HG03108 (cell line): ENCODE results near the gene TPRN.
"Not testable (repeated sequence)": the region's sequence is repeated elsewhere in the genome, so short reads cannot be mapped to it uniquely, and the experiment has no call there.

Source experiments
- ATAC-seq: cut with Tn5 transposase; IDR thresholded peaks from one replicate; pipeline ENCODE4 v1.9.1; 2021; ENCODE audit warnings: moderate library complexity; ENCODE audit not compliant: unreplicated experiment

Gene TPRN, protein sequence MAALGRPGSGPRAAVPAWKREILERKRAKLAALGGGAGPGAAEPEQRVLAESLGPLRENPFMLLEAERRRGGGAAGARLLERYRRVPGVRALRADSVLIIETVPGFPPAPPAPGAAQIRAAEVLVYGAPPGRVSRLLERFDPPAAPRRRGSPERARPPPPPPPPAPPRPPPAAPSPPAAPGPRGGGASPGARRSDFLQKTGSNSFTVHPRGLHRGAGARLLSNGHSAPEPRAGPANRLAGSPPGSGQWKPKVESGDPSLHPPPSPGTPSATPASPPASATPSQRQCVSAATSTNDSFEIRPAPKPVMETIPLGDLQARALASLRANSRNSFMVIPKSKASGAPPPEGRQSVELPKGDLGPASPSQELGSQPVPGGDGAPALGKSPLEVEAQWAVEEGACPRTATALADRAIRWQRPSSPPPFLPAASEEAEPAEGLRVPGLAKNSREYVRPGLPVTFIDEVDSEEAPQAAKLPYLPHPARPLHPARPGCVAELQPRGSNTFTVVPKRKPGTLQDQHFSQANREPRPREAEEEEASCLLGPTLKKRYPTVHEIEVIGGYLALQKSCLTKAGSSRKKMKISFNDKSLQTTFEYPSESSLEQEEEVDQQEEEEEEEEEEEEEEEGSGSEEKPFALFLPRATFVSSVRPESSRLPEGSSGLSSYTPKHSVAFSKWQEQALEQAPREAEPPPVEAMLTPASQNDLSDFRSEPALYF

DNA sequence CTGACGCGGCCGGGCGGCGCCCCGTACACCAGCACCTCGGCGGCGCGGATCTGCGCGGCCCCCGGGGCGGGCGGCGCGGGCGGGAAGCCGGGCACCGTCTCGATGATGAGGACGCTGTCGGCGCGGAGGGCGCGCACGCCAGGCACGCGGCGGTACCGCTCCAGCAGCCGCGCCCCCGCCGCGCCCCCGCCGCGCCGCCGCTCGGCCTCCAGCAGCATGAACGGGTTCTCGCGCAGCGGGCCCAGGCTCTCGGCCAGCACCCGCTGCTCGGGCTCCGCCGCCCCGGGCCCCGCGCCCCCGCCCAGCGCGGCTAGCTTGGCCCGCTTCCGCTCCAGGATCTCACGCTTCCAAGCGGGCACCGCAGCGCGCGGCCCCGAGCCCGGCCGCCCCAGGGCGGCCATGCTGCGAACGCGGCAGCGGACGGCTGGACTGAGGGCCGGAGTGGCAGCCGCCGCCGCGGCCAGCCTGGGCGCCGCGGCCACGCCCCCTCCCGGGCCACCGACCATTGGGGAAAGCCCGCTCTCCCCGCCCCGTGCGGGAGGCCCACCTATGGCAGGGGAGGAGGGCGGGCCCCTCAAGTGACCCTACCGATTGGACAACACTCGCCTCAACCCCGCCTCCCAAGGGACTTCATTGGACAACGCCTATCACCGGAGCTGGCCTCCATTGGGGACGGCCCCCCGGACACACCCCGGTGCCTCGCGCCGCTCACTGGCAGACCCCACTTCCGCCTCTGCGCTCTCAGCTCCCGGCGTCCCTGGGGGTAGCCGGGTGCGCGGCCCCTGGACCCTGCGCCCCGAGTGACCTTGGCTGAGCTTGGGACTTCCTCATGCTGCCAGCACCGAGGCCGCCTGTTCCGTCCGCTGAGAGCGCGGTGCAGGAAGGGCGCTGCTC, at the start of gene TPRN:
Gene TPRN, minus strand, starts transcription at position 431 of the 894 bp plus-strand sequence. Its CDS starts 30 bp downstream, at position 401.
- peak; percentile 83 for ATAC-seq

DNA sequence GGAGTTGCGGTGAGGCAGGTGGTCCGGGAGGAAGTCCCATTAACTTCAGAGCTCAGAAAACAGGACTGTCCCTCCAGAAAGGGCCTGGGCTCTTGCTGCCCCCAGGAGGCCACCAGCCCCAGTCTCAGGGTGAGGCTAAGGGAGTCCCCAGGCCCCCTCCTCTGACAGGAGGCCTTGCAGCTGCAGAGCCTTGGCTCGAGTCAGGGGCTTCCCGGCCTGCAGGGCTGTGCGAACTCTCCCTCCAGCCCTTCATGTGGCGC, 47.3 kb upstream of the TPRN start:
- no peak for ATAC-seq

DNA sequence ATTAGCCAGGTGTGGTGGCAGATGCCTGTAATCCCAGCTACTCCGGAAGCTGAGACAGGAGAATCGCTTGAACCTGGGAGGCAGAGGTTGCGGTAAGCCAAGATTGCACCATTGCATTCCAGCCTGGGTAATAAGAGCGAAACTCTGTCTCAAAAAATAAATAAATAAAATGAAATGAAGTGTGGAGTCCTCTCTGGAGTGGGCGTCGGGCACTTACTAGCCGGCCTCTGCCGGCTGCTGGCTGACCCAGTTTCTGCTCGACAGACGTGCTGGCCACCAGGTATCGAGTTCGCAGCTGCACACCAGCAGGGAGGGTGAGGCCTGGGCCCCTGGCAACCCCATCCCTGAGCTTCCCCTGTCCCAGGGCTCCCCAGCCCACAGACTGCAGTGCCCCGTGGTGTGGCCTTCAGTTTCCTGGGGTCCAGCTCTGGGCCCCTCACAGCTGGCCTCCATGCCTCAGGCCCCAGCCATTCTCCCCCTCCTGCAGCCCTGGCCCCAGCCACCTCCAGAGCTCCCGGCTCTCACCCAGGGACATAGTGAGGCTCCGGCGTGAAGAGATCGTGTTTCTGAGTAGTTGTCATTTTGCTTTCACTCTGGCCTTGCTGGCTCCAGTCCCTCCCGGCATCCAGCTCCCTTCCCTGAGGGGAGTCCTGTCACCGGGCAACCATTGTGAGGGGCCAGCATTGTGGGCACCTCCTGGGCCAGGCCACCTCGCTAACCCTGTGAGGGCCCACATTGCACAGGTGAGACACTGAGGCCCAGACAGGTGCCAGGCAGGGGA, 46.8 kb upstream of the TPRN start:
- ATAC-seq, result no peak

DNA sequence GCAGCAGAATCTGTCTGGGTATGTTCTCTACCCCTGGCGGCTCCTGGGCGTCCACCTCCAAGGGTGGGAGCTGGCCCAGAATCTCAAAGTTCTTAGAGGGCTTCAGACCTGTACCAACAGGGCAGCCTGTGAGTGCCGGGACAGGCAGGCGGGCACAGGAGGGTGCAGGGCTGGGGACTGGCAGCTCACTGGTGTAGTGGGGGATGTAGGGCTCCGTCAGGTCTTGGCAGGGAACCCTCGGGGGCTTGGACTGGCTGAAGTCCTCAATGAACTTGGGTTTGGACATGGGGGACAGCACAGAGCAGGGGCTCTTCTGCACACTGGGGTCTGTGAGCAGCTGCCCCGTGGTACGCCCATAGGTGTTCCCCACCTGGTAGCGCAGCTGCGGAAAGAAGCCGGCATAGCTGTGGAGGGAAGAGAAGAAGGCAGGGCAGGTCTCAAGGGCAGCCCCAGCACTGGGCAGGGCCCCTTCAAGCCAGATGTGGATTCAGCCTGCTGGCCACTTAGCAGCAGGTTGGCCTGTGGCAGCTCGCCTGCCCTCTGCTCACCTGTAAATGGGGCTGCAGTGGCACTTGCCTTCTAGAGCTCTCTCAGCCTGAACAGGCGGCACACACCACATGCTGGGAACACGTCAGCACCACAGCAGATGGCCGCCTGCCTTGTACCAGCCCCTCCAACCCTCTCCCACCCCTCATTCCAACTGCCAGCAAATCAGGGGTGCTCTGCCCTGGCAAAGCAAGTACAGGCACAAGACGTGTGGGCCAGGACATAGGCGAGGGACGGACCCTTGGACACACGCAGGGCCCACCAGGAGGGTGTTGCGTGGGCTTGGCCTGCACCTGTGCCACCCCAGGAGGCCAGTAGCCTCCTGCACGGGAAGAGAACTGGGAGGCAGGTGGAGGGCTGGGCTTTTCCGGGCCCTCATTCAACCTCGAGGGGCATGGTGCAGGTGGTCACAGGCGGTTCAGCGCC, 45.2 kb upstream of the TPRN start:
- ATAC-seq, result no peak

DNA sequence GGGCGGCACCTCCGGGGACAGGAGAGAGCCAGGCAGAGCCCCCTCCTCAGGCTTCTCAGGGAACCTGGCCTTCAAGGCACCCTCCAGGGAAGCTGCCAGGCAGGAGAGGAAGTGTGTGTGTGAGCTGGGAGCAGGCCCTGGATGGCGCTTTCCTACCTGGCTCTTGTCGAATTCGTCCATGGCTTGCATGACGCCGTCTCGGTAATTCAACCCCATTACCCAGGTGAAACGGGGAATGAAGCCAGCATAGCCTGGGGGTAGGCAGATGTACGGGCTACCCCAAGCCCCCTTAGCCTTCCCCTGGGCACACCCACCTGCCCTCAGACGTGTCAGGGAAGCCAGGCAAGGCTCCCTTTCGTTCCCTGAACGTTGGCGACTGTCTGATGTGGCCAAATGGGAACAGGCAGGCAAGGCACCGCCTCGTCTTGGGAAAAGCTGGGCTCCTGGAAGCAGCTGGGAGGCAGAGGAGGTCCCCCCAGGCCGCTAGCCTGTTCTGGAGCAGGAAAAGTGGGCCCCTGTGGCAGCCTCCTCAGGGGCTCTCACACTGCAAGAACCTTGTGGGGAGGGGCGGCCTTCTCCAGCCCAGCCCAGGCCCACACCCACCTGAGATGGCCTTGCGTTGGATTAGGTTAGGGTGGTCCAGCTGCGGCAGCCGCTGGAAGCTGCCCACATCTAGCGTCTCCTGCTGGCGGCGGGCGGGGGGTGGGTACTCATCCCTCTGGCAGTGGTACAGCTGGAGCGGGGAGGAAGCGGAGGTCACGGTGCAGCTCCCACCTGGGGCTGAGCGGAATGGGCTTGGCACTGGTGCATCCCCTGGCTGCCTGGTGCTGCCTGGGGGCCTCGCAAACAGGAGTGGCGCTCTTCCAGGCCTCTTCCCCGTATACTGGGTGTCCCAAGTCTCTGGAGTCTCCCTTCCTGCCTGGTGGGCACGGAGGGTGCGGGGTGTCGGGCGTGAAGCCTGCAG, 44.2 kb upstream of the TPRN start:
- no peak for ATAC-seq

DNA sequence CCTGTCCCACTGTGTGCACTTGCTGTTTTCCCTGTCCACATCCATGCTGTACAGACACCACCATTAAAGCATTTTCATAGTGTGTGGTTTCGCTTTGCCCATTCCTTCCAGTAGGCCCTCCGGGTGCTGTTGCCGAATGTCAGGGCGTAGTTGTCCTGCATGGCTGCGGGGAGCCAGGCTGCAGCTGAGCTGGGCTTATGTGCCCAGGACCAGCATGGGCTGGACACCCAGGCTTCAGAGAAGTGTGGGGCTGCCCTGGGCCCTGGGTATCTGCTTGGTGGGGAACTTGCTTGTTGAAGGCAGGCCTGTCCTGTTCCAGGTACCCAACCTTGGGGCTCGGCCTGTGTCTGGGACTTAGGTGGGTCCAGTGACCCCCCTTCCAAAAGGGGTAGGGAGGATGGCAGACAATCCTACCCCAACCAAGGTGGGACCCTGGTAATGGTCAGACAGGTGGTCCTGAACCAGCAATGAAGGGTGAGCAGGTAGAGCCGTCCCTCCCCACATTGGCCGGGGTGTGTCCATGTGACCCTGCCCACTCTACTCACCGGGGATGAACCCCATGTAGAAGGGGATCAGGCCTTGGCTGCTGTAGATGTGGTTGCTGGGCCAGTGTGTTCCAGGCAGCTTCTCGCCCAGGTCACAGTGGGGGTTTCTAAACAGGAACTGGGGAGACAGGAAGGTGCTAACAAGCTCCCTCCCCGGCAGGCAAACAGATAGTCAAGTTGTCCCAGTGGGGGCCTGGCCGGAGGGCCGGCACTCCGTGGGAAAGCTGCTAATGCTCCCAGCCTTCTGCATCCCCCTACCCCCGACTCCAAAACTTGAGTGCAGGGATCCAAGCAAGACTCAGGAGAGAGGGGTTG, 43.3 kb upstream of the TPRN start:
- no peak for ATAC-seq

DNA sequence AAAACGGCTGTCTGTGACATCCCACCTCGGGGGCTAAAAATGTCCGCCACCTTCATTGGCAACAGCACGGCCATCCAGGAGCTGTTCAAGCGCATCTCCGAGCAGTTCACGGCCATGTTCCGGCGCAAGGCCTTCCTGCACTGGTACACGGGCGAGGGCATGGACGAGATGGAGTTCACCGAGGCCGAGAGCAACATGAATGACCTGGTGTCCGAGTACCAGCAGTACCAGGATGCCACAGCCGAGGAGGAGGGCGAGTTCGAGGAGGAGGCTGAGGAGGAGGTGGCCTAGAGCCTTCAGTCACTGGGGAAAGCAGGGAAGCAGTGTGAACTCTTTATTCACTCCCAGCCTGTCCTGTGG, 42.7 kb upstream of the TPRN start:
- not testable (repeated sequence) for ATAC-seq

DNA sequence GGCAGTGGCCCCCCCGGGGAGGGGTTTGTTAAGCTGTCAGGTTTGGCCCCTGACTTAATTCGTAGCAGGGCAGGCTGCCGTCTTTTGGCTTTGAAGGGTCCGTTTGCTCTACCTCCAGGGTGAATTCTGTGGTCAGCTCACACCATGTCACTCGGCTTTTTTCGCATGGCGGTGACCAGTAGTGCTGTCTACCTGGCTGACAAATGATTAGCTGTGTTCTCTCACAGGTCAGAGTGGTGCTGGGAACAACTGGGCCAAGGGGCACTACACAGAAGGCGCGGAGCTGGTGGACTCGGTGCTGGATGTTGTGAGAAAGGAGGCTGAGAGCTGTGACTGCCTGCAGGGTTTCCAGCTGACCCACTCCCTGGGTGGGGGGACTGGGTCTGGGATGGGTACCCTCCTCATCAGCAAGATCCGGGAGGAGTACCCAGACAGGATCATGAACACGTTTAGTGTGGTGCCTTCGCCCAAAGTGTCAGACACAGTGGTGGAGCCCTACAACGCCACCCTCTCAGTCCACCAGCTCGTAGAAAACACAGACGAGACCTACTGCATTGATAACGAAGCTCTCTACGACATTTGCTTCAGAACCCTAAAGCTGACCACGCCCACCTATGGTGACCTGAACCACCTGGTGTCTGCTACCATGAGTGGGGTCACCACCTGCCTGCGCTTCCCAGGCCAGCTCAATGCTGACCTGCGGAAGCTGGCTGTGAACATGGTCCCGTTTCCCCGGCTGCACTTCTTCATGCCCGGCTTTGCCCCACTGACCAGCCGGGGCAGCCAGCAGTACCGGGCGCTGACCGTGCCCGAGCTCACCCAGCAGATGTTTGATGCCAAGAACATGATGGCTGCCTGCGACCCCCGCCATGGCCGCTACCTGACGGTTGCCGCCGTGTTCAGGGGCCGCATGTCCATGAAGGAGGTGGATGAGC, 42.0 kb upstream of the TPRN start:
- no peak for ATAC-seq

DNA sequence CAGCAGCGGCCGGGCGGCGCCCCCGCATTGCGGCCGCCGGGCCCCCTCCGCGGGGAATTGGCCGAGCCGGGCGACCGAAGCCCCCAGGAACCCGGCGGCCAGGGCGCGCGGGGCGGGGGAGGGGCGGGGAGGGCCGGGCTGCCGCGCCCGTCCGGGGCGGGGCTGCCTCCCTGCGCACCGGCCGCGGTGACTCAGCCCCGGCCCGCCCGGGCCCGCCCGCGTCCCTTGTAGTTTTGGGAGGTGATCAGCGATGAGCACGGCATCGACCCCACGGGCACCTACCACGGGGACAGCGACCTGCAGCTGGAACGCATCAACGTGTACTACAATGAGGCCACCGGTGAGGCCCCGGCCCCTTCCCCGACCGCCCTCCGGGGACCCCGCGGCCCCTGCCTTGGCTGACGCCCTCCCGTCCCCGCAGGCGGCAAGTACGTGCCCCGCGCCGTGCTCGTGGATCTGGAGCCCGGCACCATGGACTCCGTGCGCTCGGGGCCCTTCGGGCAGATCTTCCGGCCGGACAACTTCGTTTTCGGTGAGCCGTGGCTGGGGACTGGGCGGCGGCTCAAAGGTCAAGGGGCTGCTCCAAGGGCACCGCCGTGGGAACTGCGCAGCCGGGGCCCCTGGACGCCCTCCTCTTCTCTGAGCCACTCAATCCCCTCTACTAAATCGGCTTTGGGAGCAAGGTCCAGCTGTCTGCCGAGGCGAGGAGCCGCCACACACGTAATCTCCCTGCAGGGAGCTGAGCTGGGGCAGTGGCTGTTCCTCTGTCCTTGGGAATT, 41.1 kb upstream of the TPRN start:
- peak; percentile 2 for ATAC-seq

DNA sequence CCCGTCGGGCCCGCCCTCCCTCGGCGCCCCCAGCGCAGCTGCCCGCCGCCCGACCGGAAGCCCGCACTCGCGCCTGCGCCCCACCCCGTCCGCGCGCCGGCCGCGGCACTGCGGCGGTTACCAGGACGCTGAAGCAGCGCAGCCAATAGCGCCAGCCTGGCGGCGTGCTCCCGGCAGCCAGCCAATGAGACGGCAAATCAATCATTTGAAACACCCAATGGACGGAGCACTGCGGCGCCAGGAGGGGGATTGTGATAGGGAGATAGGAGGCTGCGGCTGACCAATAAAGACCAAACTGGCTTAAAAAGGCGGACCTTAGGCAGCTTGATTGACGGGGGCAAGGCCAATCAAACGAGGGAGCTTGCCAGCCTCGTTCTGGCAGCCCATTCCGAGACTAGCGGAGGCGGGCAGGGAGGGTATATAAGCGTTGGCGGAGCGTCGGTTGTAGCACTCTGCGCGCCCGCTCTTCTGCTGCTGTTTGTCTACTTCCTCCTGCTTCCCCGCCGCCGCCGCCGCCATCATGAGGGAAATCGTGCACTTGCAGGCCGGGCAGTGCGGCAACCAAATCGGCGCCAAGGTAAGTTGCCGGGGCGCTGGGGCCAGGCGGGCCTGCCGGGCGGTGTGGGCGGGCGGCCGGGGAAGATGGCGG, 40.4 kb upstream of the TPRN start, which contains the start of gene TUBB4B:
Gene TUBB4B, plus strand, starts transcription at position 447 of the 649 bp plus-strand sequence. Its CDS starts 74 bp downstream, at position 521.
- peak; percentile 69 for ATAC-seq

DNA sequence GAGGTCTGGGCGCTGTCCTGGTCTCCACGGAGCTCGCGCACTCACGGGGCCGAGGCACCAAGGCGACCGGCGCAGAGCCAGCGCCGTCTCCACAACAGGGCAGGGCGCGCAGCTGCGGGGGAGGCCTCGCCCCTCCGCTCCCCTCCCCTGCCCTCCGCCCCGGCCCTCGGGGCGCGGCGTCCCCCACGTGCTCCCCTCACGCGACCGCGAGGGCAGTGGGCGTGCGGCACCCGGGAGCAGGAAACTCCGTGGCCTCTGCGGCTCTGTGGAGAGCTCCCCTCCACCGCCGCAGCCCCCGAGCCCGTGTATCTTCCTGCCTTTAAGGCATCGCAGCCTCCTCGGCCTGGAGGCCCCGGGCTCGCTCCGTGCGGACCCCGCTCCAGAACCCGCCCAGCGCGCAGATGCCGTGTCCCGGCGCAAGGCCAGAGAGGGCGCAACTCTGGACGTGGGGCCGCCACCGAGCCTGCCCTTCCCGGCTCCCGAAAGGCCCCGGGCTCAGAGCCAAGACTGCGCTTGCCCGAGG, 39.8 kb upstream of the TPRN start:
- peak; percentile 10 for ATAC-seq

DNA sequence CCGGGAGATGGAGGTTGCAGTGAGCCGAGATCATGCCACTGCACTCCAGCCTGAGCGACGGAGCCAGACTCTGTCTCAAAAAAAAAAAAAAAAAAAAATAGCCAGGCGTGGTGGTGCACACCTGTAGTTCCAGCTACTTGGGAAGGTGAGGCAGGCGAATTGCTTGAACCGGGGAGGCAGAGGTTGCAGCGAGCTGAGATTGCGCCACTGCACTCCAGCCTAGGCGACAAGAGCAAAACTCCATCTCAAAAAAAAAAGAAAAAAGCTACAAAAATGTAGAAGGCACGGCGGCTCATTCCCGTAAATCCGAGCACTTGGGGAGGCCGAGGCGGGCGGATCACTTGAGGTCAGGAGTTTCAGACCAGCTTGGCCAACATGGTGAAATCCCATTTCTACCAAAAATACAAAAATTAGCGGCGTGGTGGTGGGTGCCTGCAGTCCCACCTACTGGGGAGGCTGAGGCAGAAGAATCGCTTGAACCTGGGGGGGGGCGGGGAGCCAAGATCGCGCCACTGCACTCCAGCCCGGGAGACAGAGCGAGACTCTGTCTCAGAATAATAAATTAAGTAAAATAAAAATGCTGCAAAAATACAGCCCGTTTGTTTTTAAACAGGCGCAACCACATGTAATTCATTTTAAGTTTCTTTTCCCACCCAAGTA, 39.1 kb upstream of the TPRN start:
- not testable (repeated sequence) for ATAC-seq

DNA sequence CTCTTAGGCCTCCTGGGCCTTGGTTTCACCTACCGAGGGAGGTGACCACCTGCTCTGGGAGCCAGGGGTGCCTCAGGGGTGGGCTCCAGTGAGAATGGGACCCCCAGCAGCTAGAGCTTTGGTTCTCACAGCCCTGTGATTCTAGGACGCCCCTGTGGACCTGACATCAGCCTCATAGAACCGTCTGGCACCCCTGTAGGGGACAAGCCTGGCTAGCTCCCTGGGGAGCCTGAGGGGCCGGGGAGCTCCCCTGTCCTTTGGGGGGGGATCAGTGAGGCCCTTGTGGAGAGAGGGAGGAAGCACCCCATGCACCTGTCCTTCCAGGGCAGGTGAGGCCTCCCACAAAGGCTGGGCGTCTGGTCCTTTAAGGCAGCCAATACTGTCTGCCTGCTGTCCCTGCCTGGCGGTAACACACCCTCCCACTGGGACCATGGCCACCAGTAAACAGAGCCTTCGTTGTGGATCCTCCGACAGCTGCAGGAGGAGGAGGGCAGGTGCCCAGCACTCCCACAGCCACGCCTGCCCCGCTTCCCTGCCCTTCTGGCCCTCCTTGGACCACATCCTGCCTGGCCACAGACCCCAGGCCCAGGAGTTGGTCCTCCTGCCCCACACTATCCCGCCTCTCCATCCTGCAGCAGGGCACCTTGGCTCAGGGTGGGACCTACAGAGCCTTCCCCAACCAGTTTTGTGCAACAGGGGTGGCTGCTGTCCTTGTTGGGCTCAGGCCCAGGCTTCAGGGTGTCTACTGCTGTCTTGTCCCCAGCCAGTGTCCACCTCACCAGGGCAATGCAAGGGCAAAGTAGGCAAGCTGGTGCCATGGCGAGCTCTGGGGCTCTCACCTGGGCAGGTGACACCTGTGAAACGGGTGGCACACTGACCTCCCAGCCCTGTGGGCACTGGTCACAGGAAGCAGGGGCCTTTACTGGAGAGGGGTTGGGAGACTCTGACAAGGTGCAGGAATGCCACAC, 37.5 kb upstream of the TPRN start:
- ATAC-seq, result no peak
